KBM-7 (cell line): Measurements from ENCODE around the gene TMEM240.
A peak's percentile ranks its signal among the peaks of the same experiment; 100 is the strongest.

Experiments used
- DNase-seq: peaks from one replicate; pipeline ENCODE4 v3.0.0-alpha.2; 2015
- in situ Hi-C: fragments of 300-500 bp; cut with MboI; formaldehyde crosslinking; loops from 2 replicates; pipeline ENCODE4 v1.14.3; 2020; ENCODE audit warnings: low sequenced_read_pairs, low pct_unique_long_range_greater_than_20kb, mixed read lengths

The TMEM240 gene

DNA sequence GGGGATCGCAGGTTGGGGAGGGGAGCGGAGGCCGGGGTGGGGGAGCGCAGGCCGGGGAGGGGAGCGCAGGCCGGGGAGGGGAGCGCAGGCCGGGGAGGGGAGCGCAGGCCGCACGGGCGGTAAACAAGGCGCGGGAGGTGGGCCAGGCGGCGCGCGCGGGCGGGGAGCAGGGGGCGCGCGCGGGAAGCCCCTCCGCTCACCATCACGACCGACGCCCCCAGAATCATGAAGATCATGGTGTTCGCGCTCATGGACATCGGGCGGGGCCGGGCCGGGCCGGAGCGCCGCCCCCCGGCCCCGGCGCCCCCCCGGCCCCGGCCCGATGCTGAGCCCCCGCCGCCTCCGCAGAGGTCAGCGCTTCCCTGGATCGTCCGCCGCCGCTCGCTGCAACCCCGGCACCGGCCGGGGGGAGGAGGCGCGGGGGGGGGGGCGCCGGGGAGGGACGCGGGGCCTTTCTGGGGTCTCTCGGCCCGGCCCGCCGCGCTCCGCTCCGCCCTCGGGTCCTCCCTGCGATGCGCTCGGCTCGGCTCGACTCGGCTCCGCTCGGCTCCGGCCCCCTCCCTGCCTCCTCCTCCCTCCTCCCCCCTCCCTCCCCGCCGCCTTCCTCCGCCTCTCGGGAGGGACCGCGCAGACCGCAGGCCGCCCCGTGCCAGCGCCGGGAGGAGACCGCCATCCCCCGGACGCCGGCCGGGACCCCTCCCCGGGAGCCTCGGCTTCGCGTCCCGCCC is at the start of gene TMEM240:
TSS of gene TMEM240 (minus strand) at position 535 of the 728 bp plus-strand sequence. CDS start at position 257, 278 bp downstream.
- DNase-seq = no peak
- in situ Hi-C loops = no loop called here

DNA sequence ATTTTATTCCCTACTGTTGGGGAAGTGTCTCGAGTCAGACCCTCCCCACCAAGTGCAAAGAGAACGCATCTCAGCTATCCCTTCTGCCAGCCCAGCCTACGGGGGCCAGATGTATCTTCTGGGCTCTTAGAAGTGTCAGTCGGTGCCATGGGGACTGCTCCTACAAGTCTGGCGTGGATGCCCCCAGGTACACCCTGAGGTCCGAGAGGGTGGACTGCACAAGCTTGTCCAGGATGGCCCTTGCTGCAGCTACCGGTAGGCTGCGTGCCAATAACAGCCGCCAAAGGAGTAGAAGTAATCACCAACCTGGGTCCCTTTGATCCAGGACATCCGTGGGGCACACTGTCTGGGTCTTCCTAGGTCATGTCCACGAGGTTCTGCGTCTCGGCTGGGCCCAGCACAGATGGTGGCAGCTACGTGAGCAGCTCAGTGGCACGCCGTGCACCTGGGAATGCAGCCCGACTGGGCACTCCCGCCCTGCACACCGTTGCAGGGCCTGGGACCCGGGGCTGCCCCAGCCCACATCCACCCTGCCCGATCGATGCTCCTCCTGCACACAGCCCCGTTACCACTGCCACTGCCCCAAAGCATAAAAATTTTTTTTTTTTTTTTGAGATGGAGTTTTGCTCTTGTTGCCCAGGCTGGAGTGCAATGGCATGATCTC is 43.1 kb upstream of the TMEM240 start:
- DNase-seq = no peak
- in situ Hi-C loops = no loop called here

- in situ Hi-C loops = no loop called here
- DNase-seq = no peak
Observed at GRCh38 chr1:1582585-1583346, 42.3 kb upstream of the TMEM240 start.

DNA sequence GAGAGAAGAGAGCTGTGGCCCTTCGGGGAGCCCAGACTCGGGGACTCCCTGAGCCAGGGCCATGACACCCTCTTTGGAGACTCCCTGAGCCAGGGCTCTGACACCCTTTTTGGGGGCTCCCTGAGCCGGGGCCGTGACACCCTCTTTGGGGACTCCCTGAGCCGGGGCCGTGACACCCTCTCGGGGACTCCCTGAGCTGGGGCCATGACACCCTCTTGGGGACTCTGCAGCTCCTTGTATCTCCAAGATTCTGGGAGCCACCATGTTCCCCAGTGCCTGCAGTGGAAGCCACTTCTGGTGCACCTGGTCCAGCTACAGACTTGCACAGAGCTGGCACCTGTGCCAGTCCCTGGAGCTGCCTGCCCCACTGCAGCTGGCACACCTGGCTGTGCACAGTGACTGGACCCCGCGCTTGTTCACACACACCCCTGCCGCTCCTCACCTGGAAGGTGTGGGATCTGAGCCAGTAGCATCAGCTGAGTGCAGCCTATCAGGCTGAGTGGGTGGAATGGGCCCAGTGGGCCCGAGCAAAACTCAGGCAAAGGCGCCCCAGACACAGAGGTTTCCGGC is 38.0 kb upstream of the TMEM240 start:
- in situ Hi-C loops = no loop called here

GRCh38 chr1:1577367-1578011 is 37.1 kb upstream of the TMEM240 start:
- in situ Hi-C loops = no loop called here
- no peak for DNase-seq

More for the DNA sequence above, 38.0 kb upstream of the TMEM240 start:
- DNase-seq = no peak

DNA sequence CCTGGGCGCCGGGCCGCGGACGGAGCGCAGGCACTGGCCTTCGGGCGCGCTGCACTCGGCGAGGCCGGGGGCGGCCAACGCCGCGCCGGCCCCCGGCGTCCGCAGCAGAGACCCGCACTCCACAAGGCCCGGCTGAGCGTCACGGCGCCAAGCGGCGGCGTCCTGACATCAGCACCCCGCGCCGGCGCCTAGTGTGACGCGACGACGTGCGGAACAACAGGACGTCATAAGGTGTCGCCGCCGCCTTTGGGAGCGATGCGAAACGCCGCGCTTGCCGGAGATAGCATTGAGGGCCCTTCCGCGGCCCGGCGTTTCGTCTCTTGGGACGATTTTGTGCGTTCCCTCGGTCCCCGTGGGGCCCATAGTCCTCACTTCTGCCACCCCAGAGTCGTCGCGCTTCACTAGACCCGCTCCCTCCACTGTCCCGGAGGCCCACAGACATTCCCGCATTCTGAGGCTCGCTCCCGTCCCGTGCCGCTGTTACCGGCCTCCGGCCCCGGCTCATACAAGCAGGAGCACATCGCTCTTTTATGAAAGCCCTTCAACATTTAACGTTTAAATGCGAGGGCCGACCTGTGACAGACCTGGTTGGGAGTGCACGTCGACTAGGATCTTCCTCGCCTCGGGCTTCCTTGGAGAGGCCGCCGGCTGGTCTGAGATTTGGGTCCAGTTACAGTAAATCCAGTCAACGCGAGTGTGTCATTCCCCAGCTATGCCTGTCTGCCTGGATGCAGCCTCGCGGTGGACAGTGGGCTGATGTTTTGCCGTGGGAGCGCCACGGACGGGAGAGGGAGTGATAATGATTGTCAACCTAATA is 34.5 kb upstream of the TMEM240 start, which contains the start of gene SSU72:
TSS of gene SSU72 (minus strand) at position 143 of the 817 bp plus-strand sequence. CDS start 306 bp downstream, outside the sequence.
- in situ Hi-C loops = no loop called here
- peak; percentile 88 for DNase-seq

GRCh38 chr1:1573843-1574720 is 33.7 kb upstream of the TMEM240 start:
- in situ Hi-C loops = no loop called here
- peak; percentile 83 for DNase-seq

GRCh38 chr1:1569341-1569740 is 28.9 kb upstream of the TMEM240 start:
- in situ Hi-C loops = no loop called here
- no peak for DNase-seq

GRCh38 chr1:1567891-1568291 is 27.5 kb upstream of the TMEM240 start:
- in situ Hi-C loops = no loop called here

DNA sequence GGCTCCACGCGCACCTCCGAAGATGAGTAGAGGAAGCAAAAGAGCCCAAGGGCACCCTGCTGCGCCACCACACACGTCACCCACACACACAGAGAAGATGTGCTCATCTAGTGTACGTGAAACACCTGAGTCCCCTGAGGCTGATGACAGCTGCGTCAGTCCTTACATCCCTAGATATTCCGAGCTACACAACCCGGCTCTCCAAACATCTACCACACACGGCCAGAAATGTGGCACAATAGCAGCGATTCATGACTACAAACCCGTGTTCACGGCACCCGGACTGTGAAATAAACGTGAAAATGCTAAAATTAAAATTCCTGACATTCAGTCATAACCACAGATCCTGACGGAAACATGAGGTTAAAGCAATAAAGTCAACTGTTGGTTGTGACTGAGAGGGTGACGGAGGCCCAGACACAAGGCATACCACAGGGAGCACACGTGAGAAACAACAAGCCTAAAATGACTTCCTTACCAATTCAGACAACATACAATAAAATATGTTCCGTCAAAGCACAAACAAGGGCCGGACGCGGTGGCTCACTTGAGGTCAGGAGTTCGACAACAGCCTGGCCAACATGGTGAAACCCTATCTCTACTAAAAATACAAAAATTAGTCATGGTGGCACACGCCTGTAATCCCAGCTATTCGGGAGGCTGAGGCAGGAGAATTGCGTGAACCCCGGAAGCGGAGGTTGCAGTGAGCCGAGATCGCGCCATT is 26.9 kb upstream of the TMEM240 start:
- in situ Hi-C loops = no loop called here
- no peak for DNase-seq

More at GRCh38 chr1:1567891-1568291, 27.5 kb upstream of the TMEM240 start:
- no peak for DNase-seq

DNA sequence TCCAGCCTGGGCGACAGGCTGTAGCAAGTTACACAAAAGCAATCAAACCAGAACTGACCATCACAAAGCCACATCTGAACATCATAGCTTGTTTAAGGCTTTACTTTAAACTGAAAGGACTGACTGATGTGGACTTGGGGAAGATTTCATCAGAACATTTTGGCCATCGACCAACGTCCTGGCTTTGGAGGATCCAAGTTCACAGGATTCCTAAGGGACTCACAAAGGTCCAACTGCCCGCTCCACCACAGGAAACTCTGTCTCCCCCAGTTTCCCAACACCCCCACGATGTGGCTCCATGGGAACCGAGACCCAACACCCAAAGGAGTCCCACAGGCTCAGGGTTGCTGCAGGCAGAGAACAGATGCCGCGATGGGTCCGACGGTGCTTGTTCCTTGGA is 24.9 kb upstream of the TMEM240 start:
- in situ Hi-C loops = no loop called here
- DNase-seq = no peak

DNA sequence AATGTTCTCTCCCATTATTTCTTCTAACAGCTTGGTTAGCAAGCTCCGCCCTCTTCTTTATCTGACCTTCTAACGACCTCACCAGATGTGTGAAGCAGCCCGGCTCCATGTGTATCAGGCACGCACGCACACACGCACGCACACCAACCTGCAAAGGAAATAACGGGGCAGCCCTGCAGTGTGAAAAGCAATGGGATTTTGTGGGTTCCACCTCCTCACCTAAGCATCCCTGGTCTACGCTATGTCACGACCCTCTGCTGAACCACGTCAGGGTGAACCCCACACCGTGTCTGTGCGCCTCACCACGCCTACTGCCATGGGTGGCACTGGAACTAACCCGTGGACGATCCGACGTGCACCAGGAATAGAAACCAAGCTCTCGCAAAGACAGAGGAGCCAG is 23.8 kb upstream of the TMEM240 start:
- in situ Hi-C loops = no loop called here

DNA sequence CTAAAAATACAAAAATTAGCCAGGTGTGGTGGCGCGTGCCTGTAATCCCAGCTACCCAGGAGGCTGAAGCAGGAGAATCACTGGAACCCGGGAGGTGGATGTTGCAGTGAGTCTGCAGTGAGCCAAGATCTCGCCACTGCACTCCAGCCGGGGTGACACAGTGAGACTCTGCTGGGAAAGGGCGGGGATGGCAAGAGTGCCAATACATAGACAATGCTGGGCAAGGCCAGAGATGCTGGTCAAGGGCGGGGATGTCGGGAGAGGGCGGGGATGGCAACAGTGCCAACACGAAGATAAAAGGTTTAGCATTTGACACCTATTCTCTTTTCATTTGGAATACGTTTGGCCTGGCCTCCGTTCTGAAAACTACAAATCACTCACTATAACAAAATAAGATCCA is 23.3 kb upstream of the TMEM240 start:
- in situ Hi-C loops = no loop called here
- no peak for DNase-seq

More for the DNA sequence above, 23.8 kb upstream of the TMEM240 start:
- DNase-seq = no peak

- in situ Hi-C loops = no loop called here
- DNase-seq = no peak
Observed at GRCh38 chr1:1562556-1563195, 22.3 kb upstream of the TMEM240 start.

DNA sequence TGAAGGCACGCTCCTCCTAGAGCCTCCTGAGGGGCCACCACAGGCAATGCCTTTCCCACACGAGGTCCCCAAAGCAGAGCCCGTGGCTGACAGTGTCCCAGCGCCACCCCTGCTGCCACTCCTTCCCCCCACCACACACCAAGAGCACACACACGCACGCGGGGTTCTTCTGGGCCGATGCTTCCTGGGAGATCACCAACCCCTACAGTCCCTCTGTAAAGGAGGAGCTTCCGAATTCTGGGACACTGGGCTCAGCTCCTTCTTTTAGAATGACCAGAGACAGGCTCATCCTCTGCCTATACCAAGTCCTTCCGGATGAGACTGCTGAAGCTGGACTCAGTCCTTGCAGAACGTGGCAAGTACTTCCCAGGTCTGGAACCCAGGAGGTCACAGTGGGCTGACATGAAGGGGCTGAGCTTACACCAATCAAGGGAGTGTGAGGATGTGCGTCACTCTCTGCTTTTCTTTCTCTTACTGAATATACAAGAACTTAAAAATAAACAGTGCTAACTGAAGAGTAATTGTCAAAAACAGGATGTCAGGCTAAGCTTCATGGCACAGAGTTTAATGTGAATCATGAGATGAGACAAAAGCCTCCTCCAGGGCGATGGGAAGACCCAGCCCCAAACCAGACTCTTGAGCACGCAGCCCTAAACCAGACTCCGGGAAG is 21.5 kb upstream of the TMEM240 start:
- DNase-seq = no peak
- in situ Hi-C loops = no loop called here

DNA sequence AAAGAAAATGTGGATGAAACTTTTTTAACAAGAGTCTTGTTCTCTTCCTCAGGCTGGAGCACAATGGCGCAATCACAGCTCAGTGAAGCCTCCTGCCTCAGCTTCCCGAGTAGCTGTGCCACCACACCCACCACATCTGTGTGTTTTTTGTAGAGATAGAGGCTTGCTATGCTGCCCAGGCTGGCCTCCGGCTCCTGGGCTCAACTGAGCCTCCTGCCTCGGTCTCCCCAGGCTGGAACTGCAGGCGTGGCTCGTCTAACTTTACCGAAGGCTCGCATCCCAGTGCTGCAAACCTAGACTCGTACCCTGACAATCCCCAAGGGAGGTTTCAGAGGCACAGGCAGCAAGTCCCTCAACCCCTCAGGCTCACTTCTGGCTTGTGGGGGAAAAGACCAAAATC is 19.8 kb upstream of the TMEM240 start:
- in situ Hi-C loops = no loop called here
- no peak for DNase-seq
